Forelimb muscle (tissue), 1 donor: Measurements from ENCODE around the gene RLBP1. TPM values are rescaled to one million over a fixed set of nuclear protein-coding genes. Genes with fewer than 3 reads are reported as not detected.

ENCODE experiments used
- DNase-seq: peaks from one replicate; pipeline ENCODE4 v3.0.0-alpha.2; 2013; ENCODE audit warnings: low read depth
- polyA plus RNA-seq: library from polyadenylated mRNA; unstranded; fragments of 120-200 nt; gene quantifications from one replicate; pipeline ENCODE4 v1.2.1, GENCODE V29; 2013; ENCODE audit not compliant: insufficient read length

RLBP1 gene
- polyA plus RNA-seq, 1 donor, result 0.28 TPM

- DNase-seq, result no peak
Observed at GRCh38 chr15:89178307-89178977, 42.9 kb downstream of the RLBP1 start.

- peak; percentile 83 for DNase-seq
Observed at GRCh38 chr15:89177633-89178306, 43.6 kb downstream of the RLBP1 start.

DNA sequence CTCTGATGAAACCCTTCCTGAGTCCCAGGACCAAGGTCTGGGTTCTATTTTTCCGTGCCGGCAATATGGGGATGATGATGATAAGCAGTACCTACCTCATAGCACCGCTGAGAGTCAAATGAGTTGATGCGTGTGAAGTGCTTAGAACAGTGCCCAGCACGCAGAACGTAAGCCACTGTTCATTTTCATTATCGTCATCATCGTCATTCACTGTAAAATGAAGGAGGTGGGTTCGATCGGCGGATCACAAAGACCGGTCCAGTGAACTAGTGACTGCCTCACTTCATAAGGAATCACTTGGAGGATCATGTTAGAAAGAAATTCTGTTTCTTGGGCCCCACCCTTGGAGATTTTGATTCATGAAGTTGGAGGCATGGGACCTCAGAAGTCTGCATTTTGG, 44.3 kb downstream of the RLBP1 start:
- DNase-seq, result no peak

DNA sequence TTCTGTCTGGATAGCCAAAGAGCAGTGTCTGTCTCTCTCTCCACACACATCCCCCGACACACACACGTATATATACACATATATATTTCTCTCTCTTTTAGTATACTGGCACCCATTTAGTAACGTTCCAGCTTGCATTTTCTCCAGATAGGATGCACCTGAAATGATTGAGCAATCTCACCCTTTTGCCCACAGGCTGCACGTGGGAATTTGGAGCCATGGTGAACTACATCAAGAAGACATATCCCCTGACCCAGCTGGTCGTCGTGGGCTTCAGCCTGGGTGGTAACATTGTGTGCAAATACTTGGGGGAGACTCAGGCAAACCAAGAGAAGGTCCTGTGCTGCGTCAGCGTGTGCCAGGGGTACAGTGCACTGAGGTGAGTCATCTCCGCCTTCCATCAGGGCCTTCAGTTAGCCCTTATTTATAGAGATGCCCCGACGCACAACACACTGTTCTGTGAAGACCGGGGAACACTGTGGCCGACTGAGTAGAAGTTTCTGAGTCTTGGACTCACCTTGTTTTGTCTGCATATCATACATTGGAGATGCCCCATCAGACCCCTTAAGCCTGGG, 45.7 kb downstream of the RLBP1 start:
- DNase-seq, result no peak

DNA sequence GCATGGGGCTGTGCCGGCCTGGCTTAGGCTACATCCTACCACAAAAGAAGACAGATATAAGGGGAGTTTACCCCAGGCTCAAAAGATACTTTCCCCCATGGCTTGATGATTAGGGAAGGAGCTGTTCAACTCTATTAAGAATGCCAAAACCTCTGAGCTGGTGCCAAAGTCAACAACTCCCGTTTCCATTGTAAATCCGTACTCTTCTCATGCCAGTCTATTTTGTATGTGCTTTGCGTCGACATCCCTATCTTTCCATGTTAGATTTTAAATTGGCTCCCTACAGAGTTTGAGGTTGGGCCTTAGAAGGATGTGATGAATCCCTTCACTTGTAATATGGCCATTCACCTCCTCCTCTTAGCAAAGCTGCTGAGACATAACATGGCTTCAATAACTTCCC, 46.9 kb downstream of the RLBP1 start:
- DNase-seq, result no peak

DNA sequence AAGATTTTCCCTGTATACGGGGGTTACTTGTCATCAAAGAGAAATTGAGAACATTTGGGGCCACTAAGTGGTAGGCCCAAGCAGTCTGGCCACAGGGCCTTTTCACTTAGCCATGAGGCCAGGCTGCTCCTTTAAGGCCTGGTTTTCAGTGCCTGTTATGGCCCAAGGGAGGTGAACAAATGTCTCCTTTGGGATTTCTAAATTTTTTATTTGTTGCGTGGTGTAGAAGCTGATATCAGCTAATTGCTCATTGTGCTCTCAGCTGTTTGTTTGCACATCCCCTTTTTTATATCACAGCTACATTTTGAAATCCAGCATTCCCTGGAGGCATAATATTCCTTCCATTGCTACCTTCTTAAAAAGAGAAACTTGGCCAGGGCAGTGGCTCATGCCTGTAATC, 48.5 kb downstream of the RLBP1 start:
- no peak for DNase-seq

DNA sequence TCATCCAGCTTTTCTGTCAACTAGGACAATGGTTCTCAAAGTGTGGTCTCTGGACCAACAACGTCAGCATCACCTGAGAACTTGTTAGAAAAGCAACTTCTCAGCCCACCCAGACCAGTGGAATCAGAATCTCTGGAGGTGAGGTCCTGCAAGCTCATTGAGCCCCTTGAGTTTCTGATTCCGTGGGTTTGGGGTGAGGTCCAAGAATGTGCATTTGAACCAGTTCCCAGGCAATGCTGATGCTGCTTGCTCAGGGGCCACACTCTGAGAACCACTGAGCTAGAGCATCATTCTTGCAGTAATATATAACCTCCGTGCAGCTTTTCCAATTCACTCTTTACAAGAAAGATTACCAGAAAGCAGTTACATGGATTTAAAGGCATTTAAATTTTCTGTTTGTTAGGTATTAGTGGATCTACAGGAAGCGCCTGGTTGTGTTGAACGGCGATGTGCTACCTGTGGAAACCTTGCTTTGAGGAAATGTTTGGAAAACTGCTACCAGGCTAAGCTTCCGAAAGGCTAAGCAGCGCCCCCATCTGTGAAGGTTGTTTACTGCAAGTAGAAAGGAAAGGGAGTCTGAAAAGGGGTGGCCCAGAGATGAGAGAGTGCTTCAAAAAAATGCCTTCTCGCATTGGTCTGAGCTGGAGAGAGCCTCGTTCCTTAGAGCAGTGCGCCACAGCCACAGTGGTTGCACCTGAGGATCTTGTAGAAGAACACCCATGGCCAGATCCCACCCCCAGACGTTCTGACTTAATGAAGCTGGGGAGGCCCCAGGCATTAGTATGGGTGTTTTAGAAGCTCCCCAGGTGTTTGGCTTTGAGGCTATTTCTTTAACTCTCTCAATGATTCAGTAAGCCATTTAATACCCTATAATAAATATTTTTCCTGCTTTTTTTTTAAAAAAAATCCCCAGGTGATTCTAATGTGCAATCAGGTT, 50.0 kb downstream of the RLBP1 start:
- DNase-seq, result no peak

DNA sequence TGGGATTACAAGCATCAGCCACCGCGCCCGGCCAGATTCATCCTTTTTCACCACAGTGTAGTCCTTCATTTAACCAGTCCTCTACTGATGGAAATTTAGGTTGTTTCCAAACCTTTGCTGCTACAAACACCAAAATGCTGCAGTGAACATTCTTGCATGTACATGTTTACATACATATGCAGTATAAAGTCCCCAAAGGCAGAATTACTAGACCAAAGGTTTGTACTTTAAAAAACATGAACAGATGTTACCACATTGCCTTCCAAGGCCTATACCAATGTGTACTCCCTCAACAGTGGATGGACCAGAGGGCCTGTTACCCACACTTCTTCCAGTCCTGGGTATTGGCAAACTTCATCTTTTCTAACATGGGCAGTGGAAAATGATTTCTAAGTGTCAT, 51.0 kb downstream of the RLBP1 start:
- no peak for DNase-seq

DNA sequence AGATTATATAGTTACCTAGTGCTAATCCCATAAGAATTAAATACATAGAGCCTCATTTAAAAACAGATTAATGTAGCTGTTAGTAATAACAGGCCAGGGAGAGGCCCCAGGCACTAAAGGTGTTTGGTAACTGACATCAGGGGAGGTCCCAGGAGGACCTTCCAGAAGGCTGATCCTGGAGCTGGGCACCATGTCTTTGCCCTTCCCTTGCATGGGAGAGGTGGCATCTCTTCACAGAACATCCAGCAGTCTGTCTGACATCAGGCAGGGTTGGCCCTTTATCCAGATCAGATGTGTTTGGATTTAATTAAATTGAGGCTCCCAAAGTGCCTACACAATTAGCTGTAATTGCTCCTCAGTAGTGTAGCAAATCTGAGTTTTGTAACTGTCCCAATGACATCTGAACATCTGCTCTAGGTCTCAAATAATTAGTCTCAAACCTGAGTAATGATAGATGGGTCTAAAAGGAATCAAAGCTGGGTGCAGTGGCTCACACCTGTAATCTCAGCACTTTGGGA, 53.0 kb downstream of the RLBP1 start:
- DNase-seq, result no peak

DNA sequence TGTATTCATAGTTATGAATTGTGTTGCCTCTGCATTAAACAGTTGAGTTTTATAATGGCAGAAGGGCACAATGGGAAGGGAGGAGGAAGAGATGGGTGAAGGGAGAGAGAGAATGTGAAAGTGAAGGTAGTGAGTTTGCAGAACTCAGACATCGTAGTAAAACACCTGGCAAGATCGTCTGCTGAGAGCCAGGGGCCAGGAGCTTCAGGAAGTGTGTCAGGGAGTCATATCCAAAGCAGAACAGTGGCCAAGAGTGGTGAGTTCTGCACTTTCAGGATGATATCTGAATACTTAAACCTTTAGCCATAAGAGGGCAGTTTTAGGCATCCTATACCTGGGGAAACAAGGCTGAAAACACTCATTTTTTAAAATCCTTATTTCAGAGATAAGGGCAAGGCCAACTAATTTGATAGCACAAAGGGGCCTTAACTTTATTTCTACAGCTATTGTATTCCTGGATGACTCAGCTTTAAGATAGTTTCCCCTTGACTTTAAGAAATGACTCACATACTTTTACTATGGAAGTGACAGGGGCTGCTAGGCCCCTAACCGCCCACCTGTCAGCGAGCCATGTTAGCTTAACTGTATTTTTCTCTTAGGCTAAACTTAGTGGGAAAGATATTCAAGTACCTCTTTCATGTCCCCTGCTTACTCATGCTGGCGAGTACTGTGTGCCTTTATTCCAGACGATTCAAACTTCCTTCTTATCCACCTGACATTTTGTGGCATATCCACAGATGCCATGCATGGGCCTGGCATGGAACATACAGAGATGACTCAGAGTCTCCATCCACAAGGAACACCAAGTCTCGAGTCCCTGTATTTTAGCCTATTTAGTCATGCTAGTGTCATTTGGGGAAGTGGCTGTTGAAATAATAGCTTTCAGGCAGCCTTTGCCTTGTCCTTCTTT, 53.9 kb downstream of the RLBP1 start:
- no peak for DNase-seq

- DNase-seq, result peak; percentile 13
Observed at GRCh38 chr15:89165677-89166076, 55.7 kb downstream of the RLBP1 start.

DNA sequence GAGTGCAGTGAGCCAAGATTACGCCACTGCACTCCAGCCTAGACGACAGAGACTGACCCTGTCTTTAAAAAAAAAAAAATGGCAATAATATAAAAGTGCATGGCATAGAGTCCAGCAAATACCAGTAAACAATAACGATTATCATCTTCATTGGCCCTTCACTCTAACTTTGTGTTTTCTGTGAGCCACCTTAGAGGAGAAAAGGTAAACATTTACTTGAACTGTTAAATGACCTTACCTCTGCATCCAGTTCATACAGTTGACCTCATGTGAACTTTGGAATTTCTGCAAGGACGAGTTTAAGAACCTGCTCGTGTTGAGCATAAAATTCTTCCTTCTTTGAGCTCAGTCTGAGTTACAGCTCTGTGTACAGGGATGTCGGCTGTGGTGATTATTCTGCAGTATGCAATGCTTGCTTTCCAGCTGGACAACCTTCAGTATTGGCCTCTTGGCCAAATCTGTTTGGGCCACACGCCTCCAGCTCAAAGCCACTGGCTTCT, 56.6 kb downstream of the RLBP1 start:
- peak; percentile 65 for DNase-seq

DNA sequence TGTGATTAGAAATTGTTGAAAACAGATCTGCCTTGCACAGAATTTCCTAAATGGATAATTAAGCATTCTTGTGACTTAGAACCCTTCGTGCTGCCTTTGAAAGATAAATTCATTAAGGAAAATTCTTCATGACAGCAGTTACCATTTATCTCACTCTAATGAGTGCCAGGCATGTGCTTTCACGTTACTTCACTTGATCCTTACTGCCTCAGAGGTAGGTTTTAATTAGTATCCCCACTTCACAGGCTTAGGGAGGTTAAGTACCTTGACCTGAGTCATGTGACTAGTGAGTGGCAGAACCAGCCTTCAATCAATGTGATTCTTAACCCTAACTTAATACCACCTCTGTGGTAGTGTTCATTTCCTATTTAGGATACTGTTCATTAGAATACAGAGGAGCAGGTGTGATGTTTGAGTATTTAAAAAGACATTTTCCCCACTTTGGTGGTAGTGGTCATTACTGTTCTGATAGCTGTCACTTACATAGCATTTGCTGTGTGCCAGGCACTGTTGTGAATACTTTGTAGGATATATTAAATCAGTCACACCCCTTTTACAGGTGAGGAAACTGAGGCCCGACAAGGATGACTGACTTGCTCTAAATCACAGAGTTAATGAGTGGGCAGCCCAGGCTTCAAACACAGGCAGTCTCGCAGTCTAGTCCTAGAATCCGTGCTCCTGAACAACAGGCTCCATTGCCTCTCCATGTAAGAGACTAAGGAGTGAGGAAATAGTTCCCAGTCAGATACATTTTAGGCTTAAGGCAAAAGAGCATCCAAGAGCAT, 57.9 kb downstream of the RLBP1 start:
- DNase-seq, result no peak

DNA sequence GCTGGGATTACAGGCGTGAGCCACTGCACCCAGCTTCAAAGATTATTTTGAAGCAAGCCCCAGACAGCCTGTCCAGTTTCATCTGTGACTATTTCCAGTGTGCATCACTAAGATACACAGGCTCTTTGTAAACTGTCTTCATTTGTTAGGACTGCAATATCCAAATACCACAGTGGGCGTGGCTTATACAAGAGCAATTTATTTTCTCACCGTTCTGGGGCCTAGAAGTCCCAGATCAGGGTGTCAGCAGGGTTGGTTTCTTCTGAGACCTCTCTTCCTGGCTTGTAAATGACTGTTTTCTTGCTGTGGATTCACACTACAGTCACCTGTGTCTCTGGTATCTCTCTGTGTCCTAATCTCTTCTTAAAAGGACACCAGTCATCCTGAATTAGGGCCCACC, 59.7 kb downstream of the RLBP1 start:
- no peak for DNase-seq

Other genes starting within 250 kb of the RLBP1 start
- 18.5 TPM for gene ABHD2, start 133.1 kb downstream of the RLBP1 start, polyA plus RNA-seq
- 13.5 TPM for gene FANCI, start 22.4 kb upstream of the RLBP1 start, polyA plus RNA-seq
- gene POLG, start 113.2 kb upstream of the RLBP1 start, polyA plus RNA-seq, result 42.2 TPM